Aorta (tissue), 5 donors: Measurements from ENCODE around the gene BRD3. TPM values are rescaled to one million over a fixed set of nuclear protein-coding genes. Genes with fewer than 3 reads are reported as not detected.

Experiments used
- ATAC-seq: fragments of 200-7000 bp; cut with Tn5 transposase; one replicate; pipeline ENCODE4 v1.9.1; 2022; ENCODE audit warnings: moderate library complexity; ENCODE audit not compliant: low FRiP score
- DNase-seq, 2 donors: peaks; one replicate each; pipeline ENCODE4 v3.0.0-alpha.2; 2020
- H3K27ac ChIP-seq, 2 donors: one replicate each; pipeline ENCODE4 v1.5.1; 2013; ENCODE audit warnings: low read length in 2 of 2, mild to moderate bottlenecking in 2 of 2, moderate library complexity in 2 of 2, control low read depth in 1 of 2, inconsistent platforms in 1 of 2, low read depth in 1 of 2
- H3K27me3 ChIP-seq, 2 donors: one replicate each; pipeline ENCODE4 v1.6.1; 2013; ENCODE audit warnings: control low read depth in 1 of 2, low read length in 1 of 2, mild to moderate bottlenecking in 1 of 2, moderate library complexity in 1 of 2; ENCODE audit not compliant: insufficient read depth in 2 of 2, control insufficient read depth in 1 of 2
- H3K36me3 ChIP-seq, 2 donors: one replicate each; pipeline ENCODE4 v1.6.1; 2013; ENCODE audit warnings: control low read depth in 1 of 2, low read length in 1 of 2, mild to moderate bottlenecking in 1 of 2; ENCODE audit not compliant: insufficient read depth in 2 of 2, control insufficient read depth in 1 of 2
- H3K4me1 ChIP-seq, 2 donors: one replicate each; pipeline ENCODE4 v1.6.1; 2013; ENCODE audit warnings: low read length in 2 of 2, control low read depth in 1 of 2, mild to moderate bottlenecking in 1 of 2, moderate library complexity in 1 of 2; ENCODE audit not compliant: insufficient read depth in 2 of 2, control insufficient read depth in 1 of 2
- H3K4me3 ChIP-seq, 2 donors: one replicate each; pipeline ENCODE4 v1.5.1; 2013; ENCODE audit warnings: low read length in 2 of 2, control low read depth in 1 of 2, mild to moderate bottlenecking in 1 of 2
- H3K9me3 ChIP-seq: one replicate; pipeline ENCODE4 v1.6.1; 2013; ENCODE audit warnings: mild to moderate bottlenecking, low read length; ENCODE audit not compliant: control insufficient read depth
- WGBS, 2 donors: extraction: QIAGEN DNeasy Blood & Tissue Kit; methylation state at CpG; one replicate each; pipeline ENCODE4 v1.1.7; 2013; 5-methylcytosine and 5-hydroxymethylcytosine counted together
- intact Hi-C, 2 donors: fragments of 100-400 bp; cut with DNase I; formaldehyde crosslinking; loops; one replicate each; pipeline versions ENCODE4 v1.14.2 to v1.15.0; 2022
- polyA plus RNA-seq, 2 donors: library from polyadenylated mRNA; stranded (reverse); fragments of 200-250 nt; gene quantifications; one replicate each; pipeline ENCODE4 v1.2.3, GENCODE V29; 2013
- total RNA-seq, 2 donors: library from RNA; stranded (reverse); fragmentation: NEBNext Ultra II Directional; extraction: Animal tissue kit (Norgen Biotek cat#: 25700); gene quantifications; one replicate each; pipeline ENCODE4 v1.2.1, GENCODE V29; 2021
- donor health status: healthy with polysubstance abuse.
- donor health status: Bipolar disorder and iron deficiency.
- donor health status: DM: no; HTN: no; CAD: no.
- donor health status: DM: no; HTN: no; CAD: no.
- donor health status: DM: yes; HTN: yes; CAD: no.

Gene BRD3
- total and polyA plus RNA-seq, 4 donors, result 6.6 to 38.0 (median 19.5) TPM

GRCh38 chr9:134004881-134005280 is 62.9 kb downstream of the BRD3 start:
- Histone ChIP-seq H3K9me3 (no peaks in the 10 kb centered on the region), H3K4me1 (no peaks in the 10 kb centered on the region), H3K4me3 (no peak overlapping the region), H3K27me3 (no peaks in the 10 kb centered on the region), H3K36me3 (no peaks in the 10 kb centered on the region), H3K27ac (no peak overlapping the region)
- intact Hi-C loops, result no loop called here
- WGBS, 2 donors, result 80 to 83% methylated on average over 14 of the region's 14 CpGs
- ATAC-seq (no peak), DNase-seq (no peak)

- no peaks in the 10 kb centered on the region for H3K9me3 ChIP-seq
- no peaks in the 10 kb centered on the region for H3K27me3 ChIP-seq
- H3K4me1 ChIP-seq, result no peaks in the 10 kb centered on the region
- ATAC-seq (no peak), DNase-seq (no peak)
- H3K4me3 ChIP-seq, result no peak overlapping the region
- no peaks in the 10 kb centered on the region for H3K36me3 ChIP-seq
- intact Hi-C loops, result no loop called here
- no peak overlapping the region for H3K27ac ChIP-seq
- 67 to 75% methylated on average over 18 to 20 of the region's 20 CpGs for WGBS, 2 donors
These were observed 63.5 kb downstream of the BRD3 start for GRCh38 chr9:134004131-134004873.

GRCh38 chr9:134003237-134003636 is 64.6 kb downstream of the BRD3 start:
- no peaks in the 10 kb centered on the region for H3K36me3 ChIP-seq
- 86 to 90% methylated on average over 2 of the region's 2 CpGs for WGBS, 2 donors
- no peak for ATAC-seq
- H3K9me3 ChIP-seq, result no peaks in the 10 kb centered on the region
- no peaks in the 10 kb centered on the region for H3K4me1 ChIP-seq
- H3K27ac ChIP-seq, result no peak overlapping the region
- intact Hi-C loops, result no loop called here
- H3K27me3 ChIP-seq, result no peaks in the 10 kb centered on the region
- DNase-seq, result no peak
- H3K4me3 ChIP-seq, result no peak overlapping the region

- Histone ChIP-seq H3K36me3 (no peaks in the 10 kb centered on the region), H3K27me3 (no peaks in the 10 kb centered on the region), H3K4me1 (no peaks in the 10 kb centered on the region), H3K27ac (no peak overlapping the region), H3K4me3 (no peak overlapping the region), H3K9me3 (no peaks in the 10 kb centered on the region)
- ATAC-seq (no peak), DNase-seq (no peak)
- intact Hi-C loops, result no loop called here
- 79 to 93% methylated on average over 2 of the region's 2 CpGs for WGBS, 2 donors
These were observed 65.0 kb downstream of the BRD3 start for GRCh38 chr9:134002796-134003195.

GRCh38 chr9:133999851-134000265 is 68.0 kb downstream of the BRD3 start:
- Histone ChIP-seq H3K4me1 (no peaks in the 10 kb centered on the region), H3K9me3 (no peaks in the 10 kb centered on the region), H3K36me3 (no peaks in the 10 kb centered on the region), H3K27me3 (no peaks in the 10 kb centered on the region), H3K27ac (no peak overlapping the region), H3K4me3 (no peak overlapping the region)
- DNase-seq, result no peak
- no peak for ATAC-seq
- WGBS, 2 donors, result 32 to 42% methylated on average over 6 of the region's 6 CpGs
- intact Hi-C loops, result no loop called here

GRCh38 chr9:133998915-133999595 is 68.8 kb downstream of the BRD3 start:
- DNase-seq (no peak), ATAC-seq (no peak)
- no peaks in the 10 kb centered on the region for H3K4me1 ChIP-seq
- H3K36me3 ChIP-seq, result no peaks in the 10 kb centered on the region
- 92 to 99% methylated on average over 1 of the region's 1 CpG for WGBS, 2 donors
- no peaks in the 10 kb centered on the region for H3K9me3 ChIP-seq
- no peak overlapping the region for H3K27ac ChIP-seq
- H3K4me3 ChIP-seq, result no peak overlapping the region
- no peaks in the 10 kb centered on the region for H3K27me3 ChIP-seq
- intact Hi-C loops, result no loop called here

GRCh38 chr9:133997584-133997983 is 70.2 kb downstream of the BRD3 start:
- Histone ChIP-seq H3K27me3 (no peaks in the 10 kb centered on the region), H3K4me1 (no peaks in the 10 kb centered on the region), H3K27ac (no peak overlapping the region), H3K36me3 (no peaks in the 10 kb centered on the region), H3K9me3 (no peaks in the 10 kb centered on the region), H3K4me3 (no peak overlapping the region)
- ATAC-seq (no peak), DNase-seq (no peak)
- intact Hi-C loops, result no loop called here
- 94 to 97% methylated on average over 2 of the region's 2 CpGs for WGBS, 2 donors

GRCh38 chr9:133996531-133997520 is 71.0 kb downstream of the BRD3 start:
- H3K27ac ChIP-seq, result no peak overlapping the region
- no peaks in the 10 kb centered on the region for H3K36me3 ChIP-seq
- WGBS, 2 donors, result 63 to 64% methylated on average over 24 of the region's 24 CpGs
- DNase-seq (peak in 1 of 2 donors; percentile 34), ATAC-seq (no peak)
- H3K4me3 ChIP-seq, result no peak overlapping the region
- no peaks in the 10 kb centered on the region for H3K27me3 ChIP-seq
- no peaks in the 10 kb centered on the region for H3K9me3 ChIP-seq
- no peaks in the 10 kb centered on the region for H3K4me1 ChIP-seq
- intact Hi-C loops, result no loop called here
